ENCODE results near the gene ZNF664.

ZNF664 gene

DNA sequence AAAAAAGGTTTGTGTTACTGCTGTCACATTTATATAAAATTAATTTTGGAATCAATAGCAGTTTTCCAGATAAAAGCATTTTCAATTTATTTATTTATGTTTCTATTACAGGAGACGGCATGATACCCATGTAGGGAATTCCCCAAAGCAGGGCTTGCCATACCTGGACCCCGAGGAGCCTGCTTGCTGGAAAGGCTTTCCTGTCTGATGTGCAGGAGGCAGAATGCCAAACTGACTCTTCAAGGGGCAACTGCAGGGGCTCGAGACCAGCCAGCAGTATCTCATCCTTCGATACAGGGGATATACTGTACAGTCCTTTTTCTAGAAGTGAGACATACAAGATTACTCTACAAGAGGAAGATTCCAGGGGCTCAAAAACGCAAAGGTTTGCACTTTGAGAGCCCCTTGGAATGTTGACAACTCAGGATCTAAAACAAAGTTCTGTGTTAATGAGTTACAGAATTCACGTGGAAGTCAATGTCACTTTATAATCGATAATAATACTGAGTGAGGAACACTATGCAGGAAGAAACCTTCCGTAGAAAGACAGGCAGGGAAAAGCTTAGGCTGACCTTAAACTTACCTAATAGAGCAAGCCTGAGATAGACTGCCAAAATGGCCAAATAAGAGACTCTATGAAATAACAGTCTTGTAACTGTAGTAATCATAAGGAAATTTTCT lies 38.6 kb downstream of the ZNF664 start:
- DNase-seq: no peak

DNA sequence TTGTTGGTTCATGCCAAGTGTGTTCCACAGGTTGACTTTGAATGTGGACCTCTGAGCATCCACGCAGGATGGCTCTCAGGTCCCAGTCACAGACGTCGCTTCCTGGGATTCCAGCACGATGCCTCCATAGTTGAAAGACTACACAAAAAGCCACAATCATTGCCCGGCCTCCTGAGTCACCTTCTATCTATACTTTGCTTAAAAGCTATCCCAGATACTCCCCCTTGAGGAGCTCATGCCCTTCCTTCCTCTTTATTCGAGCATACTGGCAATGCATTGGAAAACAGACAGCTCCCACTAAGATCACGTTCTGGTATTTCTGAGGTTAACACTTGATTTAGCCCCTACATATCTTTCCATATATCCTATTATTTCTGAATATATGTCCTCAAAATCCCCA lies 40.1 kb downstream of the ZNF664 start:
- no peak for DNase-seq

DNA sequence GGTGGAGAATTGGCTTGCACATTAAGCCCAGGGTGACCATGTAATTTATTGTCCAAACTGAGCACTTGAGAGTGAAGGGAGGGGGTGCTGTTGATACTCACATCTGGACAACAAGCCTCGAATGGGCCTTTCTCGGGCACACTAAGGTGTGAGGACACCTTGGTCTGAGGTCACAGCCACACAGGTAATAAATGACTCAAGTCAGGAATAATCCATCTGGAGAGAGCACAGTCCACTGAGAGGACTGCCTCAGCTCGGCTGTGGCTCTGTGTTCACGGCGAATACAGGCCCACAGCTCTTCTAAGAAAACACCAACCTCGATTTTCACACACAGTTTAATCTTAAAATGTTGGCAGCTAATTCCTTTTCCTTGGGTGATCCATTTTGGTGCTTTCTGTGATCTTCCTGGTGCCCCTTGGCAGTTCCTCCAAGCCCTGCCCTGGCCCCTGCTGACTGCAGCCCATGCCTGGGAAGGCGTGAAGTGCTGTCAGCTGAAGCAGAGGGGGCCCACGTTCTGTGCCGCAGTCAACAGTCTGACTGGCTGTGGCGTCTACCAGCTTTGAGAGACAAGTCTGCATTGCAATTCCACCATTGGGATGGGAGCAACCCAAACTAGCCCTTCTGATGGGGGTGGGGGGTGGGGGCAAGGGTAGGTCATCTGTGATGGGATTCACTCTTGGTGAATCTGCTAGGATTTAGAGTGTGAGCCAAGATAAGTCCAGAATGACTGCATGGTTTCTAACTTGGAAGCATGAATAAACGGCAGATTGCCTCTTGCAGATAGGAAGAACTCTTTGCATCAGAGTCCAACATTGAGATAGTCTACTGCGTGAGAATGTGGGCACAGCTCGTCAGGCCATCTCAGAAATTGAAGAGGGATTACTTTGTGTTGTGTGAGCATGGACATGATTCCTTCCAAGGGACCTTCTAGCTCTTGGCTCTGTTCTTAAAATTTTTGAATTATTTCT lies 42.8 kb downstream of the ZNF664 start:
- no peak for DNase-seq

DNA sequence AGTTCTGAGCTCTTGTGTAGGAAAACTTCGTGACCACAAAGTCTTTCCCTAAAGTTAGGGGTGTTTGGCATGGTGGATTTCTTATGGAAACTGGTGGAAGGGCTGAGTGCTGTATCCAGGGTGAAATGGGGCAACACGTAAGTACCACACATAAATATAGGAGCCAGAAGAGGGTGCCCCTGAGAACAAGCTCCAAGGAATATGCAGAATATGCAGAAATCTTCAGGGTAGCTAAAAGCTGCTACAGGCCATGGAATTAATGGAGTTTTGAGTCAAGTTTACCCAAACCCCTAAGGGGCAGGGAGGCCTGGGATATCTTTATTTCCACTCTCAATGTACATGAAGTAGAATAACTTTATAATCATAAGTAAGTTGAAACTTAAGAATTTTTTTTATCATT lies 44.0 kb downstream of the ZNF664 start:
- DNase-seq: no peak

DNA sequence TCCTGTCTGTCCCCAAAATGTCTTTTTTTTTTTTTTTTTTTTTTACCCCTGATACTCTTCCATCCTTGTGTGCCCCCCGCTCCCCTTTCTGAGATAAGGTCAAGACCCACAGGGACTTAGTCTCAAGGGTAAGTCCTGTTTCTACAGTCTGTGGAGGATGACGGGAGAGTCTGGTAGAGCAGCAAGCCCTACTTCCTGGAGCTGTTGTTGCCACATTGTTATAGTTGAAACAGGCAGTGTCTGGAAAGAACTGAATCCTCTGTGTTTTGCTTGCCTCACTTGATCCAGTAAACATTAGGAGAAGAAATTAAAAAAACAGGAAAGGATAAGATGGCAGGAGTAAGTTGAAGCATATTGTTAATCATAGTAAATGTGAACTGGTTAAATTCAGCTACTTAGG lies 45.5 kb downstream of the ZNF664 start:
- DNase-seq: no peak

DNA sequence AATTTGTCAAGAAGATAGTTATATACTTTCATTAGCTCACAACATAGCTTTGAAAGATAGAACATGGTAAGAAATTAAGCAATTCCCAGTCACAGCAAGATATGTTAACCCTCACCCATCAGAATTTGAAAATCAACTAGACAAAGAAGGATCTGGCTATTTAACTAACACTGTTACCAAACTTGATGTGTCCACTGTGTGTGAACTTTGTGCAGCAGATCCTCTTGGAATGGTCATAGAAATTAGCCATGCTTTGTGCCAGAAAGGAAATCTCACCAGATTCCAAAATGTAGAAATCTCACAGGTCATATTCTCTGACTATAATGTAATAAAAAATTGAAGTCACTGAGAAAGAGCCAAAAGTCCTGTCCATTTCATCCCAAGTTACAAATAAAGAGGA lies 46.1 kb downstream of the ZNF664 start:
- no peak for DNase-seq

DNA sequence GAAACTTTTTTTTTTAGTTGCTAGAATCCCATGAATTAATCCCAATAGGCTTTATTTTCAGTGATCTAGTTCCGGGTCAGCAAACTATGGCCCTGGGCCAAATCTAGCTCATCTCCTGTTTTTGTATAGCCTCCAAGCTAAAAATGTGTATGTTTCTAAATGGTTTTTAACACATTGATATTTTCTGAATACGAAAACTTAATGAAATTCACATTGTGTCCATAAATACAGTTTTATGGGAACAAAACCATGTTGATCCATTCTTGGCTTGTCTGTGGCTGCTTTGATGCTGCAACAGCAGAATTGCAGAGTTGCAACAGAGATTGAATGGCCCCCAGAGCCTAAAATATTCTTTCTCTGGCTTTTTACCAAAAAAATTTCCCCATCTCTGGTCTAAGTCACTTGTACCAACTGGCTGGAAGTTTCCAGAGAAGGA lies 47.5 kb downstream of the ZNF664 start:
- no peak for DNase-seq

DNA sequence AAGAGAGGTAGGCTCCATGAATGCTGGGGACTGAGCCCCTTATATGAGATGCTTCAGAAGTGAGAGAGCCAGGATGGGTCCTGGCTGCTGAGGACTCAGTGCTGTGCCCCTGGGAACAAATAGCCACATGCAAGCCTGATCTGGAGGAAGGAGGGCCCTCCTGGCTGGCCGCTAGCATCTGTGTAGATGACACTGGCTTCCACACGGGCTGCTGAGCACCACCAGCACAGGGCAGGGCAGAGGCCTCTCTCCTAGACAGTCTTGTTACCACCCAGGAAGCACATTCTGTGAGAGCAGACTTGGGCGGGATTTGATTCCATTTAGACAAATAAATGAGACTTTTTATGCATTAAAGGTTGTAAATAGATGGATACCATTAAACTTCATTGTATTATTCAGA lies 48.0 kb downstream of the ZNF664 start:
- DNase-seq: no peak

DNA sequence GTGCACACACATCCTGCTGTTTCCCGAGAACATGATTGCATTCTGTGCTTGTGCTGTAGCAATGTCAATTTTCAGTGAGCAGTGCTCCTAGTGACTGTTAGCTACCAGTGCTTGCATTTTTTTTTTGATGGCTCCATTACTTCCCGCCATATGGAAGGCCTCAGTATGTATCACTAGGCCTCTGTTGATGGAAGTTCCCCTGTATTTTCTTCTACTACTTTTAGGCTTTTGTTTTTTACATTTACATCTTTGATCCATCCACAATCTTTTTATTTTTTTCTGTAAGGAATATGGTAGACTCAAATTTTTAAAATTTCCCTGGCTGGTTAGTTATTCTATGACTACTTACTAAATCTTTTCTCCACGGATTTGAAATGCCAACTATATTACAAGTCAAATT lies 49.1 kb downstream of the ZNF664 start:
- no peak for DNase-seq

DNA sequence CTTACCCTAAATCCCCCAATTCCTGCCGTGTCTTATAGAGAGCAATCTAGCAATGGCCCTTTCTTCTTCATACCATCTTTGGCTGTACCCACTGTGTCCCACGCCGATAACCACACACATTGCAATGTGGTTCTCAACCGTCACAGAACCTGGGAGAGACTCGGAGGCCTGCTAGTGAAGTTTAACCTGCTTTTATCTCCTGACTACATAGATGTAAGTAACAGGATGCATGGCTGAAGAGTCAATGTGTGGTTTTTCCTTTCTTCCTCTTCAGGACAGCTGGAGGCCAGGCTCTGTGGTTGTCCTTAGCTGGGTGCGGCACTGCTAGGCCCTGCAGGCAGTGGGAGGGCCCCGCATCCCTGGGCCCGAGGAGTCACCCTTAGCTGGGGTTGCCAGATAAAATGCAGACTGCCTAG lies 51.3 kb downstream of the ZNF664 start:
- DNase-seq: no peak

DNA sequence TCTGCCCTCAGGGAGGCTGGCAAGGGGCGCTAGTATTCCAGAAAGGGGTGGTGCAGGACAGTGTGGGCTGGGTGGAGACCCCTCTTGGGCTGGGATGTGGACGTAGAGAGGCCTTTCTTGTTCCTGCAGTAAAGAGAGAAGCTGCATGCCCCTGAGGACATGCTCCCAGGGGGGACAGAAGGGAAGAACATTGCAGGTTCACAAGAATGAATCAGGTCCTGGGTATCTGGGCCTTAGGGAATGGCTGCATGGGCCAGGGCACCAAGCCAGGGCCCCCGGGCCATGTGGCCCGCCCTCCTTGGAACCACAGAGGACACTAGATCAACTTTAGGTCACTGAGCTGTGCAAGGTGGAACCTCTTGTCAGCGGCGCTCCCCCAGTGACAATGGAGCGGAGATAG lies 51.8 kb downstream of the ZNF664 start:
- no peak for DNase-seq

DNA sequence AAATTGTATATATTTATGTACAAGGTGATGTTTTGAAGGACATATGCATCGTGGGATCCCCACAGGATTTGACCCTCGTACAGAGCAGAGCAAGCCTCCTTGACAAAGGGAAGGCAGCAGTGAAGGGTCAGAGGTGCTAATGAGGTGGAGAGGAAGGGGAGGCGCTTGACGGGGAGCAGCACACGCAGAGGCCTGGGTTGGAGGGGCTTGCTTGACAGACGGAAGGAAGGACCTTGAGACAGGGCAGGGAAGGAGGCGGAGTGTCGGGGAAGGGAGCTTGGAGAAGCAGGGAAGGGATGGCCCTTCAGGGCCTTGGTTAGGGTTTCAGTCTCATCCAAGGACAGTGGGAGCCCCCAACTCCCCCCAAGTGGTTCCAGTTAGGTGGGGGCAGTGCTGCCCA lies 52.6 kb downstream of the ZNF664 start:
- DNase-seq: no peak

DNA sequence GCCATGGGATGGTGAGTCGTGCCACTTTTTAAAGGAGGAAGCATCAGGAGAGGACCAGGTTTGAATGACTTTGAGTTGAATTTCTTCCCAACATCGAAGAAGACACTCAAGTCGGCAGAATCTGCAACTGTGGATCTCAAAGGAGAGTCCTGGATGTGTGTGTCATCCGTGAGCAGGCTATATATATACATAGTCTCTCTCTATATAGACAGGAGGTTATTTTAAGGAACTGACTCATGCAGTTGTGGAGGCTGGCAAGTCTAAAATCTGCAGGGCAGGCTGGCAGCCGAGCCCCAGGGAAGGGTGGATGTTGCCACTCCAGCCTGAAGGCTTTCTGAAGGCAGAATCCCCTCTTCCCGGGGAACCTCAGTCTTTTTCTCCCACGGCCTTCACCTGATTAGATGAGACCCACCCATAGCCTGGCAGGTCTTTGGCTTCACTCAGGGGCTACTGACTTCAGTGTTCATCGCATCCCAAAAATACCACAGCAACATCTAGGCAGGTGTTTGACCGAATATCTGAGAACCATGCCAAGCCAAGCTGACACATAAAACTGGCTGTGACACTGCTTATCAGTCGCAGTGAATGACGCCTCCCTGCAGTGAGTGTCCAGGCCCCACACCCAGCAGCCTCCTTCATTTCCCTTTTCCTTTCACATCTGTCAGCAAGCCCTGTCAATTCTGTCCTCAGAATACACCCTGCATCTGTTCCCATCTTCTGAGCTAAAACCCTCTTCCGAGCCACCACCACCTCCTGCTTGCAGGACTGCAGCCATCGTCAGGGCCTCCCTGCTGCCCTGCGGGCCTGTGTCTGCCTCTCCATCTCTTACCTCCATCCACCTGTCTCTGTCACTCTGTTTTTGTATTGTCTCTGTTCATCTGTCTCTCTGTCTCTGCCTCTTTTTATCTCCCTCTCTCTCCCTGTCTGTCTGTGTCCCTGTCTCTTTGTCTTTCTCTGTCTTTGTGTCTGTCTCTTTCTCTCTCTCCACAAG lies 54.0 kb downstream of the ZNF664 start:
- no peak for DNase-seq

DNA sequence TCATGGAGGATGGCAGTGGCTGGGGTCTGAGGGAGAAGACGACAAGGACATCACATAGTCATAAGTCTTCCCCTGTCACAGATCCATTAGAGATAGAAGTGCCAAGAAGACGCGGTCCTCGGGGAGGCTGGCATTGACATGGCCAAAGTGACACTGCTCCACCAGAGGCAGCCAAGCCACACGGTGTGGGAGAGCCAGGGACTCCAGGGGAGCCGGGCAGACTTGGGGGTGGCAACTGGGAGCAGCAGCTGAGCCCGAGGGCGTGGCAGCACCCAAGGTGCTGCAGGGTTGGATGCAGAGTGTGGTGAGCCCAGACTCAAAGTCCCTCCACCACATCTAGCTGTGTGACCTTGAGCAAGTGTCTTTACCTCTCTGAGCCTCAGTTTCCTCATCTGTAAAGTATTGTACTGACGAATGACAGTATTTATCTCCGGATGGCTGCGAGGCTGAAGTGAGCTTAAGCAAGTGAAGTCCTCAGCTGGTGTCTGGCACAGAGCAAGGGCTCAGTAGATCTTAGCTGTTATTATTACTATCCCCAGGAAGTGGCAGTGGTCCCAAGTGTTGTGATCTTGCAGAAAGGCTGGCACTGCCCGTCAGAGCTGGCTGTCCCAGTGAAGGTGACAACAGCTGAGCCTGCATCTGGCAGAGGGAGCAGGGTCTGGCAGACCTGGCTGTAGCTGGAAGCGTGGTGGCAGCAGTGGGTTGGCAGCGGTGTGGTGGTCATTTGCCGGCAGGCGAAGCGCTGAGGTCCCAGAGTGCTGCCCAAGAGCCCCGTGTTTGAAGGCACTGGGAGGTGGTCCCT lies 54.9 kb downstream of the ZNF664 start:
- no peak for DNase-seq

DNA sequence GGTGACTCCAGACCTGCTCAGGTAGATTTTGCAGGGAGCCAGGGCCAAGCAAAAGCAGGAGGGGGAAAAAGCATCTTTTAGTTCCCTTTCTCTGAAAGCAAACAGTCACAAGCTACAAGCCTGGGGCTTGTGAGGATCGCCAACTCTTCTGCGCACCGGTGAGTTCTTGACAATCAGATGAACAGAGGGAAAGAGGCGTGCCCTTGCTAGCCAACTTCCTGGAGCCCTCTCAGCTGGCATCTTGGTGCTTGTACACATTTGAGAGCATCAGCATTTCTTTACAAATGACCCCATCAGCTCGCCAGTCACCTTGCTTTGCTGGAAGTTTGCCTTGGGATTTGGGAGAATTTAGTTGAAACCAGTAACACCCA lies 55.5 kb downstream of the ZNF664 start:
- DNase-seq: no peak

DNA sequence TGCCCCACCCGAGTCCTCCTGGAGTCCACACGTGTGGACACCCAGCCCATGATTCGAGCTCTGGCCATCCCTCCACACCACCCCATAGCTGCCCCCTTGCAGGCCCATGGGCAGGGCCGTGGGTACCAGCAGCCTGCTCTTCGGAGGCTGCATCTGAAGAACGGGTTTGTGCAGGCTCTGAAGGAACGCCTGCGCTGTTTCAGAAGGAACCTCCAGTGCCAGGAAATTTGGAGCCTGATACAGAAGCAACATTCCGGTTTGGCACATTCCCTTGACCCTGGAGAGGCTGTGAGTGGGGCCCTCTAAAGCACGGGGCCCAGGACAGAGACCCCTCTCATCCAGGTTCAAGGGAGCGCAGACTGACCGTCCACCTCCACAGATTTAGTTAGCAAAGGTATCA lies 57.0 kb downstream of the ZNF664 start:
- no peak for DNase-seq

DNA sequence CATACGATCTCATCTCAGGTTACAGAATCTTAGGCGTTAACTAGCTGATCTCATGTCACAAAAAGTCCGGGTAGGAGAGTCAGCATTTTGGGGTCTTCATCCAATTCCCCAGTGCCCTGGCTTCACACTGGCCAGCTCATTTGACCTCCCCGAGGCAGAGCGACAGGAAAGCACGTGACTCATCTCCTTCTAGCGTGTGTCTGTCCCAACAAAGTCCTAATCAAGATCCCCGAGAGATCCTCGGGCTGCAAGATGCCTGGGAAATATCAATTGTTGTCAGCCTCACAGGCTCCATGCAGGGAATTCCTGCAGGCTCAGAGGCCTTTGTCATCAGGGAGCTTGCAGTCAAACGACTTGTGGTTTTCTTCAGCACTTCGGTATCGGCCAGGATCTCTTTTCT lies 57.5 kb downstream of the ZNF664 start:
- no peak for DNase-seq

DNA sequence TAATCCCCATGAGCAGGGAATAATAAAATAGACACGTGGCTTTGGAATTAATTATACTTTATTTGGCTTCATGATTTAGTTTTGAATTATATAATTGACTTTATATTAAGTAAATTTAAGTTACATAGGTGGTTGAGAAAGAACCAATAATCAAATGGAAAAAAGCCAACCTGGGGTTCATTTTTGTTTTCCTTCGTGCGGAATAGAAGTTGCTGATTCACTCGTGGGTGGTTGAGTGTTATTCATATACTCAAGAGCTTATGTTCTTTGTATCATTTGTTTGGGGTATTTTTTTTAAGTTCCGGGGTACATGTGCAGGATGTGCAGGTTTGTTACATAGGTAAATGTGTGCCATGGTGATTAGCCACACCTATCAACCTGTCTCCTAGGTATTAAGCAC lies 58.0 kb downstream of the ZNF664 start:
- DNase-seq: no peak

DNA sequence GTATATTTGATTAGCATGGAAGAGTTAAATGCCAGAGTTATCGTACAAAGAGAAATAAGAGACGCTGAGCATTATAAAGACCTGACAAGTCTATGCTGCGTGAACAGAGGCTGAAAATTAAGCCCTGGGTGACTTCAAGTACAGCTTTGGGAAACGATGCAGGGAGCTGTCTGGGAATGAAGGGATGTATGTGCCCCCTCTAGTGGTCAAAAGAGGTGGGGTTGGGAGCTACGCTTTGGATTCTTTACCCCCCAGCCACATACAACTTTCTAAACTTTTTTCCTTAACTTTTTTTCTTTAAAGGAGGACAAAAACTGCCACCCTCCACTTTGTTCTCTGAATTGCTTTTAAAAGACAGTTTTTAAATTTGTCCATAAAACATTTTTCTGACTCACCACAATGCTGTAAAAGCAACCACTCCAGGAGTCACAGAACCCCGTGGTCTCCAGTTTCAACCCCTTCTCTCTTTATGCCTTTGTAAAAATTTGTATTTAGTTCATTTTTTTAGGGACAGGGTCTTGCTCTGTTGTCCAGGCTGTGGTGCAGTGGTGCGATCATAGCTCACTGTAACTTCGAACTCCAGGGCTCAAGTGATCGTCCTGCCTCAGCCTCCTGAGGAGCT lies 59.4 kb downstream of the ZNF664 start:
- no peak for DNase-seq

DNA sequence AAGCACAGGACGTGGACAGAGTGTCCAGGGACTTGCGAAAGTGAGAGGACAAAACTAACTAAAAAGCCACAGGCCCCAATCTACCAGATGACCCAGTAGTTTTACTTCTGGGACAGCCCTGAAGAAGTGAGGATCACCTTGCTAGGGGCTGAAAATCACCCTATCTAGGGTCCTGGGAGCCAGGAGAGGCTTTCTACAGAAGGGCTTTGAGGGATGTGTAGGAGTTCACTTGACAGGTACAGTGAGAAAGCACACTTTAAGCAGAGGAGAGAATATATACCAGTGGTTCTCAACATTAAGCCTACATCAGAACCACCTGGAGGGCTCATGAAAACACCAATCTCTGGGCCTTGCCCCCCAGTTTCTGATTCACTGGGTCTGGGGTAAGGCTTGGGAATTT lies 60.8 kb downstream of the ZNF664 start:
- no peak for DNase-seq

DNA sequence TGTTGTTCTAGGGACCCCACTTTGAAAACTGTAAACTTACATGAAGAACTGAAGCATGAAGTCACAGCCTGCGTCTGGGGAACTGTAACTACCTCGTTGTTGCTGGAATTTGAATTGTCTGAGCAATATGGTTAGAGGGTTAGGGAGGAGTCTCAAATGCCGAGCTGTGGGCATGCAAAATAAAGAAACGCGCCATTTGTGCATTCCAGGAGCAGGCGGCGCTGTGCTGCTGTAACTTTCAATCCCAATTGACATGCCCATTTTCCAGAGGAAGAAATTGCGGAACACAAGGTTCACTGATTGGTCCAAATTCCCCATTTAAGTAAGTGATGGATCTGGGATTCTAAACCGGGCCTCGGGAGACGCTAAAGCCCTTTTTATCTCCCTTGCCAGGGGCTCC lies 61.3 kb downstream of the ZNF664 start:
- no peak for DNase-seq

DNA sequence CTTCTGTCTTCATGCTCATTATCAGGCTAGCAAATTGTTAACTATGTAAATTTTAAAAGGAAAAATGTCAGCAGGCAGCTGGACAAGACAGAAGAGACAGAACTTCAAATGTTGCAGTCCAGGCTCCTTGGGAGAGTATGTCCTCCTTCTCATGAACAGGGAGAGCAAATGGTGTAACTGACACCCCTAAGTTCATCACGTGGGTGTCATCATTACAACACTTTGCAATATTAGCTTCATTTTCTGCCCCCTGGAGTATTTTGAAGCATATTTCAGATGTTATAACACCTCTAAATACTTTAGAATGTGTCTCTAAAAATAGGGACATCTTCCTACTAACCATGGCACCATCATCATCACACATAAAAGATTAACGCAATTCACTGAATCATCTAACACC lies 62.1 kb downstream of the ZNF664 start:
- no peak for DNase-seq

Data from stimulated activated naive CD4-positive, alpha-beta T cell treated with Interleukin-2 at 50 U/mL for 16 hours (primary cell).